Measurements from ENCODE around the gene KCNQ1. TPM values are rescaled to one million over a fixed set of nuclear protein-coding genes. Genes with fewer than 3 reads are reported as not detected.

KCNQ1 gene
- total RNA-seq, 4 donors from 2014 or later: 5.6 to 46.8 (median 24.6) TPM

DNA sequence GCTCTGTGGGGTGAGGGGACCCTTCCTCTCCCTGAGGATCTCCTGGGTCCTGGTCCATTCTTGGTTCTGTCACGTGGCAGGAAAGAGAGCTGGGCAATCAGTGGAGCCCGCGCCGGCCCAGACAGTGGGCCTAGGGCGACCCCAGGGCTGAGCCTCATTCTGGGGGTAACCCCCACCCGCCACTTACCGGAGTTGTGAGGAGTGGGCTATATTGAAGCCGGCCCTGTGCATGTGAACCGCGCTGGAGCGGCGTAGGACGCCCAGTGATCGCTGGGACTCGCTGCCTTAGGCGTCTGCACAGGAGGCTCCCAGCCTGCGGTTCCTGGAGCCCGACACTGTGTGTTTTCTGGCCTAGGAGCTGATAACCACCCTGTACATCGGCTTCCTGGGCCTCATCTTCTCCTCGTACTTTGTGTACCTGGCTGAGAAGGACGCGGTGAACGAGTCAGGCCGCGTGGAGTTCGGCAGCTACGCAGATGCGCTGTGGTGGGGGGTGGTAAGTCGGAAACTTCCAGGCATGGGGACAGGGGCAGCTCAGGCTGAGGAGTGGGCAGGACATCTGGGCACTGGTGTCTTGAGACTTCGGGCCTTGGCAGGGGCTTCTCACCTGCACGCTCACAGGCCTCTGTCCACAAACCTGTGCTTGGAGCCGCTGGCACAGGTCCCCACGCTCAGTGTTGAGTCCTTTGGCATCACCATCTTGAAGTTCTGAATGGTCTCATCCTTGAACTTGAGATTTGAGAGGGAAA, 127.9 kb downstream of the KCNQ1 start:
- no peak overlapping the region for H3K27ac ChIP-seq
- TF ChIP-seq POLR2AphosphoS5 (IDR thresholded peaks at IDR 0.05) (no peak), POLR2A (IDR thresholded peaks at IDR 0.05) (no peak), EP300 (IDR thresholded peaks at IDR 0.05; ENCODE audit: low read depth) (no peak), CTCF (IDR thresholded peaks at IDR 0.05) (no peak)
- no peaks in the 10 kb centered on the region for H3K27me3 ChIP-seq
- in situ Hi-C loops (cut with MboI; ENCODE audit: low pct_ligation_motif_present in 1 of 4, low pct_unique_long_range_greater_than_20kb in 1 of 4, low sequenced_read_pairs in 3 of 4) (no loop called here), intact Hi-C loops (cut with DNase I; ENCODE audit: low total_unique reads) (no loop called here)
- 94 to 96% methylated on average over 3 to 32 of the region's 33 CpGs for WGBS, 2 donors (ENCODE audit: low coverage in 1 of 2)
- no peaks in the 10 kb centered on the region for H3K9me3 ChIP-seq
- H3K4me3 ChIP-seq: no peak overlapping the region
- DNase-seq: no peak
- H3K4me1 ChIP-seq: peaks cover 5 to 18% (median 16%) of the 10 kb centered on the region in 4 donors
- H3K36me3 ChIP-seq: no peaks in the 10 kb centered on the region

DNA sequence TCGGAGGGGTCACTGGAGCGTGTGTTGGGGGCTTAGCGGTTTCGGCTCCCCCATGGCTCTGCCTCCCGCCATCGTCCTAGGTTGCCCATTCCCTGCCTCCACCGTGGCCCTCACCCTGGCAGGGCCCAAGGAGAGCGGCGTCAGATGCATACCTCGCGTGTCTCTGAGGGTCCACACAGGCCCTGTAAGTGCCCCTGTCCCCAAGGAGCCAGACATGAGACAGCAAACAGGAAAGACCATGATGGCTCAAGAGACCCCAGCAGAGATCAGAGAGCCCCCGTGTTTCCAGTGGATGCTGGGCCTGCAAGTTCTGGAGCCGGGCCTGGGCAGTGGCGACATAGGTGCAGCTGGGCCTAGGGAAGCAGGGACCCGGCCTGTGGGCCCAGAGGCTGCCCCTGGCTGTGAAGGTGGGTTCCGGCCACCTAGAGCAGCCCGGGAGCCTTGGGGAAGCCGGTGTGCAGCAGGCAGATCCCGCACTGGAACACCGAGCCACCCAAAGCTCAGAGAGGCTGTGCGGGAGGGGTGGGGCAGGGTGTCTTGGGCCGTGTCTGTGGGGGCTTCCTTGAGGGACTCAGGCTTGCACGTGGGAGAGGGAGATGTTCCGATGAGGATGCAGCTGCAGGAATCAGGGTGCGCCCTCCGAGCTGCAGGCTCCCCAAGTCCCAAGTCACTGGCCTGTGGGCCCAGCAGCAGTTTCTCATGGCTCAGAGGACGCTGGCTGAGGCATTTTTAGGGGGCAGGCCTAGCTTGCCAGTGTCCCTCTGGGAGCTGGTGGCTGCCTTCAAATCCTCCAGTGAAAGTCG, 128.6 kb downstream of the KCNQ1 start:
- in situ Hi-C loops (cut with MboI; ENCODE audit: low pct_ligation_motif_present in 1 of 4, low pct_unique_long_range_greater_than_20kb in 1 of 4, low sequenced_read_pairs in 3 of 4) (no loop called here), intact Hi-C loops (cut with DNase I; ENCODE audit: low total_unique reads) (no loop called here)
- H3K9me3 ChIP-seq: no peaks in the 10 kb centered on the region
- no peak overlapping the region for H3K27ac ChIP-seq
- no peaks in the 10 kb centered on the region for H3K36me3 ChIP-seq
- WGBS, 2 donors (ENCODE audit: low coverage in 1 of 2): 91% methylated on average over 28 of the region's 28 CpGs; no CpG with 5 or more reads in 1 of the 2 donors
- no peak for TF ChIP-seq CTCF (IDR thresholded peaks at IDR 0.05)
- no peak for TF ChIP-seq POLR2AphosphoS5 (IDR thresholded peaks at IDR 0.05)
- no peak for TF ChIP-seq EP300 (IDR thresholded peaks at IDR 0.05; ENCODE audit: low read depth)
- TF ChIP-seq POLR2A (IDR thresholded peaks at IDR 0.05): no peak
- DNase-seq: no peak
- H3K27me3 ChIP-seq: no peaks in the 10 kb centered on the region
- H3K4me1 ChIP-seq: peaks cover 5 to 21% (median 17%) of the 10 kb centered on the region in 4 donors
- H3K4me3 ChIP-seq: no peak overlapping the region

DNA sequence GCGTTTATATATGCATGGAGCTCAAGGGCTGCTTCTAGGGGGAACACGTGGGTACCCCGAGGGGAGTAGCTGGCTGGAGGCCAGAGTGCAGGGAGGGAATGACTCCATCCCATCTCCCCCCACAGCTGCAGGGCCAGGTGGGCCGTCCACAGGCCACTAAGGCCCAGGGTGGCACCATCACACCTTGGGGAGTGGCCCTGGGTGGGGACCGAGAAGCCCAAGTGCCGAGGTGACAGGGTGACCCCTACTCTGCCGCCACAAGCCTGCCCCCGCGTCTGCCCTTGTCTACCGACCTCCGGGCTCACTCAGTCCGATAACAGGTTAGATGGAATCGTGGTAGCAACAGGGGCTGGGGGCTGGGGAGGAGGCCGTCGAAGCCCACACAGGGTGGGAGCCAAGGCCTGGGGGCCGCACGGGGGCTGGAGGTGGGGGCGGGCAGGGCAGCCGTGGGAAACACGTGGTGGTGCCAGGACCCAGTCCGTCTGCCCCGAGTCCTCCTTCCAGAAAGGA, 129.3 kb downstream of the KCNQ1 start:
- Histone ChIP-seq H3K36me3 (no peaks in the 10 kb centered on the region), H3K27me3 (no peaks in the 10 kb centered on the region), H3K27ac (no peak overlapping the region), H3K4me1 (peaks cover 5 to 21% (median 17%) of the 10 kb centered on the region in 4 donors), H3K4me3 (no peak overlapping the region), H3K9me3 (no peaks in the 10 kb centered on the region)
- intact Hi-C loops (cut with DNase I; ENCODE audit: low total_unique reads) (no loop called here), in situ Hi-C loops (cut with MboI; ENCODE audit: low pct_ligation_motif_present in 1 of 4, low pct_unique_long_range_greater_than_20kb in 1 of 4, low sequenced_read_pairs in 3 of 4) (no loop called here)
- 91% methylated on average over 22 of the region's 22 CpGs; no CpG with 5 or more reads in 1 of the 2 donors for WGBS, 2 donors (ENCODE audit: low coverage in 1 of 2)
- peak; percentile 4 for DNase-seq
- TF ChIP-seq CTCF (IDR thresholded peaks at IDR 0.05) (no peak), POLR2AphosphoS5 (IDR thresholded peaks at IDR 0.05) (no peak), POLR2A (IDR thresholded peaks at IDR 0.05) (no peak), EP300 (IDR thresholded peaks at IDR 0.05; ENCODE audit: low read depth) (no peak)
